Sigmoid colon (tissue), 7 donors: ENCODE results near the gene HACL1. TPM values are rescaled to one million over a fixed set of nuclear protein-coding genes. Genes with fewer than 3 reads are reported as not detected.
"Not testable (repeated sequence)": the region's sequence is repeated elsewhere in the genome, so short reads cannot be mapped to it uniquely, and the experiment has no call there.

Experiments used
- DNase-seq: peaks from one replicate; pipeline ENCODE4 v3.0.0-alpha.2; 2019
- H3K27ac ChIP-seq, 4 donors: fragments of 200-600 bp; sonication (generic); one replicate each; pipeline ENCODE4 v1.5.1; 2016 to 2019; ENCODE audit warnings: mild to moderate bottlenecking in 1 of 4
- H3K27me3 ChIP-seq, 3 donors: fragments of 200-600 bp; sonication (generic); one replicate each; pipeline ENCODE4 v1.5.1; 2019; ENCODE audit warnings: mild to moderate bottlenecking in 1 of 3
- H3K36me3 ChIP-seq, 4 donors: fragments of 200-600 bp; sonication (generic); one replicate each; pipeline ENCODE4 v1.5.1; 2016 to 2019
- H3K4me1 ChIP-seq, 4 donors: fragments of 200-600 bp; sonication (generic); one replicate each; pipeline ENCODE4 v1.5.1; 2017 to 2019
- H3K4me3 ChIP-seq, 4 donors: fragments of 200-600 bp; sonication (generic); one replicate each; pipeline ENCODE4 v1.5.1; 2017 to 2019; ENCODE audit warnings: mild to moderate bottlenecking in 2 of 4, moderate library complexity in 1 of 4
- H3K9me3 ChIP-seq, 4 donors: fragments of 200-600 bp in 3 of 4; sonication (generic) in 3 of 4; one replicate each; pipeline versions ENCODE4 v1.5.1 to v1.6.1; 2013 to 2019
- EP300 ChIP-seq, 4 donors: sonication (generic); formaldehyde crosslinking; IDR thresholded peaks; one replicate each; pipeline ENCODE4 v1.6.1; 2017; ENCODE audit warnings: antibody characterized with exemption in 4 of 4
- POLR2A ChIP-seq, 2 donors: fragments of 450-650 bp; IDR thresholded peaks; one replicate each; pipeline ENCODE4 v1.6.1; 2016; ENCODE audit warnings: antibody characterized with exemption in 2 of 2, mild to moderate bottlenecking in 2 of 2, moderate library complexity in 2 of 2
- POLR2AphosphoS5 ChIP-seq, 4 donors: sonication (generic); formaldehyde crosslinking; IDR thresholded peaks; one replicate each; pipeline ENCODE4 v1.6.1; 2017; ENCODE audit warnings: antibody characterized with exemption in 4 of 4
- WGBS, 2 donors: extraction: QIAGEN DNeasy Blood & Tissue Kit; methylation state at CpG; one replicate each; pipeline ENCODE4 v1.1.7; 2013; 5-methylcytosine and 5-hydroxymethylcytosine counted together
- intact Hi-C: fragments of 100-400 bp; cut with DNase I; formaldehyde crosslinking; loops from one replicate; pipeline ENCODE4 v1.15.1; 2023
- polyA plus RNA-seq, 3 donors: library from polyadenylated mRNA; stranded (reverse); fragments of 200-250 nt; gene quantifications; one replicate each; pipeline ENCODE4 v1.2.3, GENCODE V29; 2013
- total RNA-seq, 4 donors: library from RNA; depleted of rRNA; stranded (reverse); fragments of >200 nt; gene quantifications; one replicate each; pipeline ENCODE4 v1.1.0, GENCODE V29; 2016
- TF ChIP-seq, protein P1 (sequence below), 4 experiments: fragments of 450-650 bp in 3 of 4; fragments of 200-600 bp in 1 of 4; IDR thresholded peaks; one replicate each; pipeline ENCODE4 v1.5.1; 2016 to 2019; ENCODE audit warnings: antibody characterized with exemption in 4 of 4, mild to moderate bottlenecking in 3 of 4, moderate library complexity in 2 of 4
- donor health status: healthy with polysubstance abuse.
- donor health status: Bipolar disorder and iron deficiency.
- donor health status: healthy.

The HACL1 gene
- total and polyA plus RNA-seq, 7 donors: 10.9 to 24.7 (median 15.5) TPM

DNA sequence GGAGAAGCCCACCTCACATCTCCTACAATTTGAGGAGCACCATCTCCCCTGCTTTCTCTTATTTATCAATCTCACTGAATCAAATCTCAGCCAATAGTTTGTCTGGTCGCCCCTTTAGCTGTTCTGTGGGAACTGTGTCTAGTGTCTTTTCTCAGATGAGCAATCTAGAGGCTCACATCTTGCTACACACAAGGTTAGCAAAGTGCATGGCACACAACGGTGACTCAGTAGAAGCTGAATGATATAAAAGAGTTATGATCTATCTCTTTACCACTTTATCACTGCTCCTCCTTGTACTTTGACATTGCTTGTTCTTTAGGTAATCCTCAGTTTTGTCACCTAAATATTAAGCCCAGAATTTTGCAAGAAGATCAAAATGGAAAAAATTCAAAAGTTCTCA lies 63.0 kb downstream of the HACL1 start:
- DNase-seq: no peak
- Histone ChIP-seq H3K4me1 (no peaks in the 10 kb centered on the region), H3K27me3 (no peaks in the 10 kb centered on the region), H3K4me3 (no peak overlapping the region), H3K27ac (no peak overlapping the region), H3K9me3 (no peaks in the 10 kb centered on the region), H3K36me3 (no peaks in the 10 kb centered on the region)
- WGBS, 2 donors: 92% methylated on average over 2 of the region's 2 CpGs
- TF ChIP-seq POLR2A (IDR thresholded peaks at IDR 0.05) (no peak), EP300 (IDR thresholded peaks at IDR 0.05) (no peak), POLR2AphosphoS5 (IDR thresholded peaks at IDR 0.05) (no peak)
- TF ChIP-seq, protein P1, sequence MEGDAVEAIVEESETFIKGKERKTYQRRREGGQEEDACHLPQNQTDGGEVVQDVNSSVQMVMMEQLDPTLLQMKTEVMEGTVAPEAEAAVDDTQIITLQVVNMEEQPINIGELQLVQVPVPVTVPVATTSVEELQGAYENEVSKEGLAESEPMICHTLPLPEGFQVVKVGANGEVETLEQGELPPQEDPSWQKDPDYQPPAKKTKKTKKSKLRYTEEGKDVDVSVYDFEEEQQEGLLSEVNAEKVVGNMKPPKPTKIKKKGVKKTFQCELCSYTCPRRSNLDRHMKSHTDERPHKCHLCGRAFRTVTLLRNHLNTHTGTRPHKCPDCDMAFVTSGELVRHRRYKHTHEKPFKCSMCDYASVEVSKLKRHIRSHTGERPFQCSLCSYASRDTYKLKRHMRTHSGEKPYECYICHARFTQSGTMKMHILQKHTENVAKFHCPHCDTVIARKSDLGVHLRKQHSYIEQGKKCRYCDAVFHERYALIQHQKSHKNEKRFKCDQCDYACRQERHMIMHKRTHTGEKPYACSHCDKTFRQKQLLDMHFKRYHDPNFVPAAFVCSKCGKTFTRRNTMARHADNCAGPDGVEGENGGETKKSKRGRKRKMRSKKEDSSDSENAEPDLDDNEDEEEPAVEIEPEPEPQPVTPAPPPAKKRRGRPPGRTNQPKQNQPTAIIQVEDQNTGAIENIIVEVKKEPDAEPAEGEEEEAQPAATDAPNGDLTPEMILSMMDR (IDR thresholded peaks at IDR 0.05): no peak
- intact Hi-C loops: no loop called here

DNA sequence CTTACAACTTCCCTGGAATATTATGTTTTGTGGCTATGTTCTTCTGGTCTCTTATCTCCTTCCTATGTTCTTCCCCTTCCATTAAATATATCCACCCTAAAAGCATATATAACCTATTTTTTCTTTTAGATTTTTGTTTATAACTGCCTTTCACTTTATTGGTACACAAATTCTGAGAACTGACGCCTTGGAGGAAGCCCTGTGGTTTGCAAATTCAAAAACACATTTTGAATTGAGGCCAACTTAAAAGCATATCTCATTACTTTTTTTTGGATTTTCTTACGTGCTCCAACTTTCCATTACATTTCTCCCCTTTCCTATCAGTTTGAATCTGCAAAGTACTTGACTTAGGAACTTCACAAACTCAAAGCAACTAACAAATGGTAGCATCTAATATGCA lies 64.5 kb downstream of the HACL1 start:
- no peak overlapping the region for H3K27ac ChIP-seq
- no peaks in the 10 kb centered on the region for H3K36me3 ChIP-seq
- H3K4me3 ChIP-seq: no peak overlapping the region
- WGBS, 2 donors: 41 to 77% methylated on average over 2 of the region's 2 CpGs
- intact Hi-C loops: no loop called here
- H3K4me1 ChIP-seq: no peaks in the 10 kb centered on the region
- TF ChIP-seq EP300 (IDR thresholded peaks at IDR 0.05) (no peak), POLR2AphosphoS5 (IDR thresholded peaks at IDR 0.05) (no peak), POLR2A (IDR thresholded peaks at IDR 0.05) (no peak)
- TF ChIP-seq, protein P1 (IDR thresholded peaks at IDR 0.05): no peak
- no peak for DNase-seq
- H3K9me3 ChIP-seq: no peaks in the 10 kb centered on the region
- no peaks in the 10 kb centered on the region for H3K27me3 ChIP-seq

DNA sequence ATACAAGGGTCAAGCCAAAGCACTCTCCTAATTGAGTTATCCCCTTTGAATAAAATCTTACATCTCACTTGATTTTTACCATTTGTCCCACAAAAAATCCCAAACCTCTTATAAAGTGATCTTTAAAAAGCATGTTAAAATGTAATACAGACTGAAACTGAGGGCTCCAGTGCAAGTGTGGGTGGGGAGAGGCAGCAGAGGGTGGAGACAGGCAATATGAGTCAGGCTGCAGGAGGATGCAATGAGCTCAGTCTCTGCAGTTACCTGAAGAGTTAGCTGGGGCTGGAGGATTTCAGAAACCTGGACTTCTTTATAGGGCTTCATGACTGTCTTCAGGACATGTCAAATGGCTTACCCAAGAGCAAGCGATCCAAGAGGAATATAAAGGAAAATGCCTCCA lies 65.6 kb downstream of the HACL1 start:
- Histone ChIP-seq H3K27ac (no peak overlapping the region), H3K4me1 (no peaks in the 10 kb centered on the region), H3K36me3 (no peaks in the 10 kb centered on the region), H3K27me3 (no peaks in the 10 kb centered on the region), H3K9me3 (no peaks in the 10 kb centered on the region), H3K4me3 (no peak overlapping the region)
- WGBS, 2 donors: 94 to 98% methylated on average over 1 of the region's 1 CpG
- TF ChIP-seq POLR2A (IDR thresholded peaks at IDR 0.05) (no peak), EP300 (IDR thresholded peaks at IDR 0.05) (no peak), POLR2AphosphoS5 (IDR thresholded peaks at IDR 0.05) (no peak)
- TF ChIP-seq, protein P1 (IDR thresholded peaks at IDR 0.05): no peak
- no peak for DNase-seq
- intact Hi-C loops: no loop called here

DNA sequence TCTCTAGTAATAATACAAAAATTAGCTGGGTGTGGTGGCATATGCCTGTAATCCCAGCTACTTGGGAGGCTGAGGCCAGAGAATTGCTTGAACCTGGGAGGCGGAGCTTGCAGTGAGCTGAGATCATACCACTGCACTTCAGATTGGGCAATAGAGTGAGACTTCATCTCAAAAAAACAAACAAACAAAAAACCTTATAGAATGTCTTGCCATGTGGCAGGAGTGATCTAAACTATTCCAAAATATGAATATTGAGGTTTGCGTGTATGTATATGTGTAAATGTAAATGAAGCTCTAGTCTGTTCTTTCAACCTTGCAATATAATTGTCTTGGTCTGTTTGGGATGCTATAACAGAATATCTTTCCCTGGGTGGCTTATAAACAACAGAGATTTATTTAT lies 68.8 kb downstream of the HACL1 start:
- DNase-seq, H3K4me3 ChIP-seq, H3K4me1 ChIP-seq, H3K27ac ChIP-seq, H3K9me3 ChIP-seq, H3K36me3 ChIP-seq, intact Hi-C loops, H3K27me3 ChIP-seq: not testable (repeated sequence)
- 96 to 98% methylated on average over 2 of the region's 2 CpGs for WGBS, 2 donors

DNA sequence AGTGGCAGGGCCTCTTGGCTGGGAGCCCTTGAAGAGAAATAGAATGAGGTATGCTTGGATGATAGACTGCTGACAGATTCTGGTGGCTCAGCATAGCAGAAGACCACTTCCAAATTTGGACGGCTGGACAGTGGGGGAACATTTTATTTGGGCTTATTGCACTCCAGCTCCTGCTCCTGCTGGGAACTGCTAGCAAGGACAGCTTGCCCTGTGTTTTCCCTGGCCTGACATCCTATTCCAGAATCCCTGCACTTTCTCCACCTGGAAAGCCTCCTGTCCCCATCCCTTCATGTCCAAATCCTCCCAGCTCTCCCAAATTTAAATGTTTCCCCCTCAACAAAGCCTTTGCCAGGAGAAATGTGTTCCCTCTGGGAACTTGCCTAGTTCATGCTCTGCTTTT lies 70.0 kb downstream of the HACL1 start:
- WGBS, 2 donors: 86 to 91% methylated on average over 1 of the region's 1 CpG
- H3K4me3 ChIP-seq: no peak overlapping the region

More for the DNA sequence above, 70.0 kb downstream of the HACL1 start:
- DNase-seq: no peak
- no peak overlapping the region for H3K27ac ChIP-seq
- H3K36me3 ChIP-seq: no peaks in the 10 kb centered on the region
- intact Hi-C loops: no loop called here
- H3K4me1 ChIP-seq: no peaks in the 10 kb centered on the region
- H3K27me3 ChIP-seq: no peaks in the 10 kb centered on the region
- TF ChIP-seq POLR2AphosphoS5 (IDR thresholded peaks at IDR 0.05): no peak
- TF ChIP-seq EP300 (IDR thresholded peaks at IDR 0.05): no peak
- TF ChIP-seq POLR2A (IDR thresholded peaks at IDR 0.05): no peak
- TF ChIP-seq, protein P1 (IDR thresholded peaks at IDR 0.05): no peak
- no peaks in the 10 kb centered on the region for H3K9me3 ChIP-seq
